Neural progenitor cell (in vitro differentiated cells): ENCODE results near the gene NDRG3. TPM values are rescaled to one million over a fixed set of nuclear protein-coding genes. Genes with fewer than 3 reads are reported as not detected.

Experiments used
- DNase-seq: peaks from one replicate; pipeline ENCODE4 v3.0.0-alpha.2; 2016; ENCODE audit warnings: low spot score
- H2AFZ ChIP-seq: fragments of 200-600 bp; sonication (generic); replicated peaks from 2 replicates; pipeline ENCODE4 v1.6.1; 2016; ENCODE audit warnings: antibody characterized with exemption
- H3F3A ChIP-seq: fragments of 200-600 bp; sonication (generic); 2 replicates; pipeline ENCODE4 v1.6.1; 2016; ENCODE audit warnings: antibody characterized with exemption, low read depth
- H3K27ac ChIP-seq: fragments of 200-600 bp; sonication (generic); 2 replicates; pipeline ENCODE4 v1.5.1; 2016; ENCODE audit warnings: mild to moderate bottlenecking
- H3K27me3 ChIP-seq: fragments of 200-600 bp; sonication (generic); 2 replicates; pipeline ENCODE4 v1.6.1; 2016; ENCODE audit warnings: mild to moderate bottlenecking, moderate library complexity
- H3K36me3 ChIP-seq: fragments of 200-600 bp; sonication (generic); 2 replicates; pipeline ENCODE4 v1.5.1; 2016
- H3K4me1 ChIP-seq: fragments of 200-600 bp; sonication (generic); 2 replicates; pipeline ENCODE4 v1.6.1; 2016; ENCODE audit warnings: mixed run types
- H3K4me2 ChIP-seq: fragments of 200-600 bp; sonication (generic); 2 replicates; pipeline ENCODE4 v1.6.1; 2016
- H3K4me3 ChIP-seq: fragments of 200-600 bp; sonication (generic); 2 replicates; pipeline ENCODE4 v1.5.1; 2016
- H3K79me2 ChIP-seq: fragments of 200-600 bp; sonication (generic); 2 replicates; pipeline ENCODE4 v1.6.1; 2016; ENCODE audit warnings: low read depth
- H3K9ac ChIP-seq: fragments of 200-600 bp; sonication (generic); 2 replicates; pipeline ENCODE4 v1.6.1; 2016
- H3K9me3 ChIP-seq: fragments of 200-600 bp; sonication (generic); 2 replicates; pipeline ENCODE4 v1.5.1; 2016; ENCODE audit warnings: low read depth
- H4K20me1 ChIP-seq: fragments of 200-600 bp; sonication (generic); 2 replicates; pipeline ENCODE4 v1.6.1; 2016; ENCODE audit warnings: low read depth
- H3K27ac Mint-ChIP-seq: 3 replicates; pipeline ENCODE4 v1.8.0; 2021; ENCODE audit warnings: mixed read lengths
- H3K27me3 Mint-ChIP-seq: 2 replicates; pipeline ENCODE4 v1.8.0; 2022; ENCODE audit warnings: low read depth, mild to moderate bottlenecking, inconsistent platforms, moderate library complexity, mixed read lengths; ENCODE audit not compliant: insufficient read depth
- H3K36me3 Mint-ChIP-seq: 3 replicates; pipeline ENCODE4 v1.8.0; 2021; ENCODE audit warnings: mixed read lengths
- H3K4me1 Mint-ChIP-seq: 3 replicates; pipeline ENCODE4 v1.8.0; 2021; ENCODE audit warnings: mixed read lengths
- H3K4me3 Mint-ChIP-seq: 3 replicates; pipeline ENCODE4 v1.8.0; 2021; ENCODE audit warnings: mild to moderate bottlenecking, moderate library complexity, mixed read lengths
- H3K9me3 Mint-ChIP-seq: 3 replicates; pipeline ENCODE4 v1.8.0; 2020; ENCODE audit warnings: mixed read lengths
- EZH2 ChIP-seq: fragments of 200-600 bp; sonication (generic); IDR thresholded peaks from 2 replicates; pipeline ENCODE4 v1.6.1; 2017; ENCODE audit warnings: antibody characterized with exemption, mild to moderate bottlenecking, moderate library complexity
- EZH2phosphoT487 ChIP-seq: fragments of 200-600 bp; sonication (generic); IDR thresholded peaks from 2 replicates; pipeline ENCODE4 v1.6.1; 2017; ENCODE audit warnings: antibody characterized with exemption
- total RNA-seq: library from RNA; depleted of rRNA; stranded (reverse); fragments of >200 nt; gene quantifications from 2 replicates; pipeline ENCODE4 v1.2.3, GENCODE V29; 2015; ENCODE audit warnings: low replicate concordance
- TF ChIP-seq, protein P1 (sequence below): fragments of 200-600 bp; sonication (generic); IDR thresholded peaks from 2 replicates; pipeline ENCODE4 v1.5.1; 2017; ENCODE audit warnings: antibody characterized with exemption, mild to moderate bottlenecking

Gene NDRG3
- total RNA-seq, 1 donor from 2014 or later: 25.3 TPM

GRCh38 chr20:36784116-36784515 lies 38.2 kb upstream of the NDRG3 start:
- H3K9me3 Mint-ChIP-seq: no peaks in the 10 kb centered on the region
- no peak overlapping the region for H3K27ac ChIP-seq
- DNase-seq: no peak

GRCh38 chr20:36779656-36780025 lies 33.8 kb upstream of the NDRG3 start:
- Histone ChIP-seq H3K4me3 (no peak overlapping the region), H3K27ac (no peak overlapping the region), H3K79me2 (no peaks in the 10 kb centered on the region), H3K4me2 (no peak overlapping the region), H3K36me3 (no peaks in the 10 kb centered on the region), H3K27me3 (no peaks in the 10 kb centered on the region), H3F3A (peaks cover 18% of the 10 kb centered on the region), H3K9me3 (no peaks in the 10 kb centered on the region), H2AFZ (no peak overlapping the region), H3K9ac (no peak overlapping the region), H4K20me1 (no peaks in the 10 kb centered on the region), H3K4me1 (peaks cover 12% of the 10 kb centered on the region)
- no peak overlapping the region for H3K4me3 Mint-ChIP-seq
- TF ChIP-seq EZH2 (no peak), EZH2phosphoT487 (no peak)
- TF ChIP-seq, protein P1, sequence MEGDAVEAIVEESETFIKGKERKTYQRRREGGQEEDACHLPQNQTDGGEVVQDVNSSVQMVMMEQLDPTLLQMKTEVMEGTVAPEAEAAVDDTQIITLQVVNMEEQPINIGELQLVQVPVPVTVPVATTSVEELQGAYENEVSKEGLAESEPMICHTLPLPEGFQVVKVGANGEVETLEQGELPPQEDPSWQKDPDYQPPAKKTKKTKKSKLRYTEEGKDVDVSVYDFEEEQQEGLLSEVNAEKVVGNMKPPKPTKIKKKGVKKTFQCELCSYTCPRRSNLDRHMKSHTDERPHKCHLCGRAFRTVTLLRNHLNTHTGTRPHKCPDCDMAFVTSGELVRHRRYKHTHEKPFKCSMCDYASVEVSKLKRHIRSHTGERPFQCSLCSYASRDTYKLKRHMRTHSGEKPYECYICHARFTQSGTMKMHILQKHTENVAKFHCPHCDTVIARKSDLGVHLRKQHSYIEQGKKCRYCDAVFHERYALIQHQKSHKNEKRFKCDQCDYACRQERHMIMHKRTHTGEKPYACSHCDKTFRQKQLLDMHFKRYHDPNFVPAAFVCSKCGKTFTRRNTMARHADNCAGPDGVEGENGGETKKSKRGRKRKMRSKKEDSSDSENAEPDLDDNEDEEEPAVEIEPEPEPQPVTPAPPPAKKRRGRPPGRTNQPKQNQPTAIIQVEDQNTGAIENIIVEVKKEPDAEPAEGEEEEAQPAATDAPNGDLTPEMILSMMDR: no peak
- peaks cover 9% of the 10 kb centered on the region for H3K27me3 Mint-ChIP-seq
- no peaks in the 10 kb centered on the region for H3K9me3 Mint-ChIP-seq
- peak; percentile 32 for DNase-seq
- H3K4me1 Mint-ChIP-seq: peaks cover 6% of the 10 kb centered on the region
- peaks cover 18% of the 10 kb centered on the region for H3K36me3 Mint-ChIP-seq
- no peak overlapping the region for H3K27ac Mint-ChIP-seq

More at GRCh38 chr20:36784116-36784515, 38.2 kb upstream of the NDRG3 start:
- Histone ChIP-seq H3F3A (peaks cover 12% of the 10 kb centered on the region), H3K9ac (no peak overlapping the region), H3K9me3 (no peaks in the 10 kb centered on the region), H4K20me1 (peaks cover 9% of the 10 kb centered on the region), H3K36me3 (no peaks in the 10 kb centered on the region), H3K27me3 (no peaks in the 10 kb centered on the region), H3K4me1 (peaks cover 8% of the 10 kb centered on the region), H3K4me2 (no peak overlapping the region), H3K4me3 (no peak overlapping the region), H2AFZ (no peak overlapping the region), H3K79me2 (no peaks in the 10 kb centered on the region)
- no peak overlapping the region for H3K27ac Mint-ChIP-seq
- peaks cover 34% of the 10 kb centered on the region for H3K36me3 Mint-ChIP-seq
- H3K4me1 Mint-ChIP-seq: no peaks in the 10 kb centered on the region
- TF ChIP-seq EZH2phosphoT487: no peak
- TF ChIP-seq, protein P1: no peak
- no peak for TF ChIP-seq EZH2
- H3K27me3 Mint-ChIP-seq: peaks cover 3% of the 10 kb centered on the region
- H3K4me3 Mint-ChIP-seq: no peak overlapping the region

DNA sequence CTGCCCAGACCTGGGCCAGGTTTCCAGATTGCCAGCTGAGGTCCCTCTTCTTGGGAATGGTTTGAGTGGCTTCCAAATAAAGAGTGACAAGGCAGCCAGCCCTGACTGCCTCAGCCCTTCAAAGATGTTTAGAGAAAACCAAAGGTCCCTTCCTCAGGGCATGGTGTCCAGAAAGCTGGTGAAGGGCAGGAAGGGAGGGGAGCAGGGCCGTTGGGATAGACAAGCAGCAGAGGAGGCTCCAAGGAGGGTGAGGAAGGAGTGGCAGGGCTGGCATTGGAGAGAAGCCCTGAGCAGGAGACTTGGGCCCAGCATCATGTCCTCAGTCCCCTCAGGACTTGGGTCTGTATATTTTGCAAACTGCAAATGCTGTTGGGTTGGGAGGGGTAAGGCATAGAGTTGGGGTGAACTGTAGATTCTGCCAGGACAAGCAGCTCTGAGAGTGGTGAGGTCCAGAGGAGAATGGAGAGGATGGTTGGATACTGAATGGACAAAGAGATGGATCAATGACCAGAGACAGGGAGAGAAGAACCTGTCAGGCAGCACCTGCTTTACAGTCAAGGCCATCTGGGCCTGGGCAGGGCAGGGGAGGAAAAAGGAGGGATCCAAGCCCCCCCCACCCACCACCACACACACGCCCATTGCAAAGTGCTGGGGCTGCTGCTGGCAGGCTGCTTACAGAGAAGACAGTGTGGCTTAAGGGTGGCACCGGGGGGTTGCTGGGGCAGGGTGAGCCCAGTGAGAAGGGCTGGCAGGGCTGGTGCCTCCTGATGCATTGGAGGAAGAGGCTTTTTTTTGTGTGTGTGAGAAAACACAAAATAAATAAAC lies 33.2 kb upstream of the NDRG3 start:
- no peaks in the 10 kb centered on the region for H3K36me3 ChIP-seq
- no peaks in the 10 kb centered on the region for H3K79me2 ChIP-seq
- H3K9me3 Mint-ChIP-seq: no peaks in the 10 kb centered on the region
- no peaks in the 10 kb centered on the region for H3K27me3 ChIP-seq
- no peak for DNase-seq
- peaks cover 6% of the 10 kb centered on the region for H3K4me1 Mint-ChIP-seq
- peaks cover 9% of the 10 kb centered on the region for H3K27me3 Mint-ChIP-seq
- H4K20me1 ChIP-seq: no peaks in the 10 kb centered on the region
- H3K9ac ChIP-seq: no peak overlapping the region
- H3F3A ChIP-seq: peaks cover 21% of the 10 kb centered on the region
- H3K36me3 Mint-ChIP-seq: peaks cover 14% of the 10 kb centered on the region
- peak overlapping the region; percentile 59 for H3K27ac Mint-ChIP-seq
- H2AFZ ChIP-seq: no peak overlapping the region
- no peak for TF ChIP-seq EZH2
- TF ChIP-seq, protein P1: no peak
- TF ChIP-seq EZH2phosphoT487: no peak
- no peaks in the 10 kb centered on the region for H3K9me3 ChIP-seq
- H3K4me1 ChIP-seq: peaks cover 12% of the 10 kb centered on the region
- no peak overlapping the region for H3K4me3 ChIP-seq
- H3K27ac ChIP-seq: no peak overlapping the region
- no peak overlapping the region for H3K4me2 ChIP-seq
- no peak overlapping the region for H3K4me3 Mint-ChIP-seq
